B cell (primary cell): ENCODE data around the gene TPBGL. TPM values are rescaled to one million over a fixed set of nuclear protein-coding genes. Genes with fewer than 3 reads are reported as not detected.

Source experiments
- ATAC-seq: fragments of 200-7000 bp; cut with Tn5 transposase; one replicate; pipeline ENCODE4 v1.10.0; 2021; ENCODE audit warnings: low read depth, mild to moderate bottlenecking, moderate number of reproducible peaks, moderate library complexity
- CTCF ChIA-PET: fragments of 350-600 bp; sonication (Branson Sonifier 250); formaldehyde crosslinking; loops from one replicate; lab custom pipeline; 2021; ENCODE audit warnings: antibody characterized with exemption, inconsistent platforms; lab: Charles Lee
- POLR2A ChIA-PET: fragments of 350-600 bp; sonication (Branson Sonifier 250); formaldehyde crosslinking; loops from one replicate; lab custom pipeline; 2021; ENCODE audit warnings: antibody characterized with exemption; lab: Charles Lee
- DNase-seq: peaks from one replicate; pipeline ENCODE4 v3.0.0; 2013
- H2AFZ ChIP-seq: 2 replicates; pipeline ENCODE4 v1.6.1; 2012; ENCODE audit warnings: mild to moderate bottlenecking, low read depth, low read length; ENCODE audit not compliant: insufficient read depth, poor library complexity, severe bottlenecking
- H3K27ac ChIP-seq, 2 donors: 1 replicate in 1 of 2; 2 replicates in 1 of 2; pipeline ENCODE4 v1.5.1; 2012 to 2013; ENCODE audit warnings: low read length in 2 of 2, mild to moderate bottlenecking in 2 of 2, moderate library complexity in 1 of 2
- H3K27me3 ChIP-seq, 4 experiments: fragments of 200-600 bp in 1 of 4; sonication (generic) in 1 of 4; replicated peaks in 1 of 4; 1 replicate in 2 of 4; 2 replicates in 2 of 4; pipeline versions ENCODE4 v1.6.1 to v1.7.0; 2013 to 2016; ENCODE audit warnings: low read length in 3 of 4, mild to moderate bottlenecking in 2 of 4, mixed read lengths in 1 of 4, moderate library complexity in 1 of 4; ENCODE audit not compliant: insufficient read depth in 4 of 4, control insufficient read depth in 3 of 4; ENCODE audit errors: control extremely low read depth in 1 of 4
- H3K36me3 ChIP-seq, 2 experiments: replicated peaks in 1 of 2; 1 replicate in 1 of 2; 2 replicates in 1 of 2; pipeline versions ENCODE4 v1.6.1 to v1.7.1; 2013; ENCODE audit warnings: low read length in 1 of 2; ENCODE audit not compliant: insufficient read depth in 2 of 2, control insufficient read depth in 1 of 2; ENCODE audit errors: control extremely low read depth in 1 of 2, extremely low read depth in 1 of 2
- H3K4me1 ChIP-seq, 2 donors: fragments of 200-600 bp in 1 of 2; sonication (generic) in 1 of 2; 1 replicate in 1 of 2; 2 replicates in 1 of 2; pipeline versions ENCODE4 v1.5.1 to v1.6.1; 2013 to 2017; ENCODE audit warnings: low read length in 2 of 2; ENCODE audit not compliant: control insufficient read depth in 2 of 2, insufficient read depth in 2 of 2
- H3K4me2 ChIP-seq: replicated peaks from 2 replicates; pipeline ENCODE3; 2012; ENCODE audit warnings: mild to moderate bottlenecking, low read depth, low read length; ENCODE audit not compliant: poor library complexity, severe bottlenecking
- H3K4me3 ChIP-seq, 5 experiments: fragments of 200-600 bp in 1 of 5; sonication (generic) in 1 of 5; 1 replicate in 3 of 5; 2 replicates in 2 of 5; pipeline versions ENCODE4 v1.5.1 to v1.7.0; 2011 to 2016; ENCODE audit warnings: low read length in 4 of 5, mild to moderate bottlenecking in 4 of 5, low read depth in 2 of 5, control low read depth in 1 of 5, moderate library complexity in 1 of 5; ENCODE audit not compliant: insufficient read depth in 1 of 5; ENCODE audit errors: control extremely low read depth in 1 of 5, extremely low read depth in 1 of 5
- H3K79me2 ChIP-seq: fragments of 200-600 bp; sonication (generic); one replicate; pipeline ENCODE4 v1.6.0; 2016; ENCODE audit warnings: low read length; ENCODE audit not compliant: control insufficient read depth, insufficient read depth
- H3K9ac ChIP-seq: fragments of 200-600 bp; sonication (generic); 2 replicates; pipeline ENCODE4 v1.6.1; 2017; ENCODE audit warnings: mild to moderate bottlenecking, low read length, moderate library complexity
- H3K9me3 ChIP-seq, 3 donors: one replicate each; pipeline versions ENCODE4 v1.6.1 to v1.7.1; 2013; ENCODE audit warnings: low read length in 2 of 3; ENCODE audit not compliant: control insufficient read depth in 2 of 3, insufficient read depth in 1 of 3; ENCODE audit errors: control extremely low read depth in 1 of 3
- H4K20me1 ChIP-seq: 2 replicates; pipeline ENCODE4 v1.6.0; 2012; ENCODE audit warnings: mild to moderate bottlenecking, low read length; ENCODE audit not compliant: insufficient read depth, control insufficient read depth, poor library complexity, severe bottlenecking
- H3K27ac Mint-ChIP-seq: one replicate; pipeline ENCODE4 v1.8.0; 2021; ENCODE audit warnings: mixed read lengths
- H3K27me3 Mint-ChIP-seq: one replicate; pipeline ENCODE4 v1.8.0; 2021; ENCODE audit warnings: mixed read lengths
- H3K4me1 Mint-ChIP-seq: one replicate; pipeline ENCODE4 v1.8.0; 2021; ENCODE audit warnings: mixed read lengths
- H3K4me3 Mint-ChIP-seq: one replicate; pipeline ENCODE4 v1.8.0; 2021; ENCODE audit warnings: mixed read lengths
- H3K9me3 Mint-ChIP-seq: one replicate; pipeline ENCODE4 v1.8.0; 2022; ENCODE audit warnings: mixed read lengths; ENCODE audit not compliant: insufficient read depth
- EZH2 ChIP-seq: IDR thresholded peaks from 2 replicates; pipeline ENCODE4 v1.6.1; 2012; ENCODE audit warnings: borderline replicate concordance, low read depth, mild to moderate bottlenecking, moderate library complexity, low read length; ENCODE audit not compliant: insufficient read depth, poor library complexity, severe bottlenecking
- WGBS: methylation state at CpG from one replicate; pipeline ENCODE4 v1.1.5; 2013; ENCODE audit warnings: missing lambda C conversion rate; ENCODE audit not compliant: insufficient coverage; 5-methylcytosine and 5-hydroxymethylcytosine counted together
- intact Hi-C: fragments of 100-400 bp; cut with micrococcal nuclease; formaldehyde crosslinking; loops from one replicate; pipeline ENCODE4 v1.10.0; 2022
- polyA plus RNA-seq: library from polyadenylated mRNA; depleted of rRNA; stranded (reverse); fragments of >200 nt; gene quantifications from 2 replicates; pipeline ENCODE4 v1.2.3, GENCODE V29; 2012
- total RNA-seq, 2 donors: library from RNA; stranded (reverse); fragments of 120-200 nt in 1 of 2; gene quantifications; 1 replicate in 1 of 2; 2 replicates in 1 of 2; pipeline versions ENCODE4 v1.2.3 to v1.2.4, GENCODE V29; 2013 to 2022
- TF ChIP-seq, protein P1 (sequence below): fragments of 200-600 bp; IDR thresholded peaks from one replicate; pipeline ENCODE4 v1.8.0; 2022; ENCODE audit warnings: antibody characterized with exemption, mild to moderate bottlenecking

The TPBGL gene
- total and polyA plus RNA-seq, 2 donors (not counting 1 experiment from before 2014, with no cell fraction given): not detected

DNA sequence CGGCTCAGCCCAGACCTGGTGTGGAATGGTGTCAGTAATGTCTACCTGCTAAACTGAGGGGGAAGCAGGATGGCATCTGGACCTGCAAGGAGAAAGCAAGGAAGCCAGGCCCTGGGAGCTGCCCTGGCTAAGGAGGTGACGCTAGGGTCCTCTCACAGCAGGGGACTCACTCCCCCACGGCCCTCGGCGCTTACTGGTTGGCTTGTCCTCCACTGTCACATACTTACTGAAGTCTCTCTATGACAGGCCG lies 48.9 kb downstream of the TPBGL start:
- H3K9me3 ChIP-seq: no peaks in the 10 kb centered on the region
- no peaks in the 10 kb centered on the region for H3K4me1 ChIP-seq
- no peaks in the 10 kb centered on the region for H4K20me1 ChIP-seq
- H3K79me2 ChIP-seq: no peaks in the 10 kb centered on the region
- TF ChIP-seq, protein P1, sequence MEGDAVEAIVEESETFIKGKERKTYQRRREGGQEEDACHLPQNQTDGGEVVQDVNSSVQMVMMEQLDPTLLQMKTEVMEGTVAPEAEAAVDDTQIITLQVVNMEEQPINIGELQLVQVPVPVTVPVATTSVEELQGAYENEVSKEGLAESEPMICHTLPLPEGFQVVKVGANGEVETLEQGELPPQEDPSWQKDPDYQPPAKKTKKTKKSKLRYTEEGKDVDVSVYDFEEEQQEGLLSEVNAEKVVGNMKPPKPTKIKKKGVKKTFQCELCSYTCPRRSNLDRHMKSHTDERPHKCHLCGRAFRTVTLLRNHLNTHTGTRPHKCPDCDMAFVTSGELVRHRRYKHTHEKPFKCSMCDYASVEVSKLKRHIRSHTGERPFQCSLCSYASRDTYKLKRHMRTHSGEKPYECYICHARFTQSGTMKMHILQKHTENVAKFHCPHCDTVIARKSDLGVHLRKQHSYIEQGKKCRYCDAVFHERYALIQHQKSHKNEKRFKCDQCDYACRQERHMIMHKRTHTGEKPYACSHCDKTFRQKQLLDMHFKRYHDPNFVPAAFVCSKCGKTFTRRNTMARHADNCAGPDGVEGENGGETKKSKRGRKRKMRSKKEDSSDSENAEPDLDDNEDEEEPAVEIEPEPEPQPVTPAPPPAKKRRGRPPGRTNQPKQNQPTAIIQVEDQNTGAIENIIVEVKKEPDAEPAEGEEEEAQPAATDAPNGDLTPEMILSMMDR: no peak
- CTCF ChIA-PET: interaction anchor here (1.2 kb wide), 1 partner anchor 10 kb away, joined by 4 read pairs; no protein-coding TSS in a partner anchor
- H3K4me2 ChIP-seq: no peak overlapping the region
- DNase-seq (no peak), ATAC-seq (no peak)
- peaks cover 0 to 3% (median 0%) of the 10 kb centered on the region in 4 experiments for H3K27me3 ChIP-seq
- Mint-ChIP-seq H3K9me3 (no peaks in the 10 kb centered on the region), H3K4me3 (no peak overlapping the region), H3K4me1 (no peaks in the 10 kb centered on the region), H3K27ac (no peak overlapping the region), H3K27me3 (peaks cover 12% of the 10 kb centered on the region)
- no peak overlapping the region for H3K4me3 ChIP-seq
- POLR2A ChIA-PET: no interaction called here
- intact Hi-C loops: no loop called here
- no peak overlapping the region for H3K9ac ChIP-seq
- H3K27ac ChIP-seq: no peak overlapping the region
- 97% methylated on average over 6 of the region's 6 CpGs for WGBS
- H3K36me3 ChIP-seq: no peaks in the 10 kb centered on the region
- no peak overlapping the region for H2AFZ ChIP-seq

- H3K27ac Mint-ChIP-seq: no peak overlapping the region
- Histone ChIP-seq H3K27me3 (peaks cover 0 to 3% (median 0%) of the 10 kb centered on the region in 4 experiments), H3K4me3 (no peak overlapping the region), H3K4me2 (no peak overlapping the region), H3K27ac (no peak overlapping the region), H2AFZ (no peak overlapping the region), H3K9ac (no peak overlapping the region), H3K4me1 (no peaks in the 10 kb centered on the region), H3K79me2 (no peaks in the 10 kb centered on the region), H4K20me1 (no peaks in the 10 kb centered on the region), H3K36me3 (no peaks in the 10 kb centered on the region), H3K9me3 (no peaks in the 10 kb centered on the region)
- no peaks in the 10 kb centered on the region for H3K4me1 Mint-ChIP-seq
- ATAC-seq (no peak), DNase-seq (no peak)
- H3K9me3 Mint-ChIP-seq: no peaks in the 10 kb centered on the region
- CTCF ChIA-PET: interaction anchor here (3.3 kb wide), 1 partner anchor 9 kb away, joined by 14 read pairs; no protein-coding TSS in a partner anchor
- WGBS: 91% methylated on average over 7 of the region's 12 CpGs
- POLR2A ChIA-PET: no interaction called here
- H3K4me3 Mint-ChIP-seq: no peak overlapping the region
- peaks cover 12% of the 10 kb centered on the region for H3K27me3 Mint-ChIP-seq
- intact Hi-C loops: no loop called here
- TF ChIP-seq, protein P1: no peak
- TF ChIP-seq EZH2: no peak
These were observed 49.3 kb downstream of the TPBGL start for GRCh38 chr11:75289919-75290318.
